GM12878 (cell line): ENCODE measurements around the gene HHIPL1. TPM values are rescaled to one million over a fixed set of nuclear protein-coding genes. Genes with fewer than 3 reads are reported as not detected.
A peak's percentile ranks its signal among the peaks of the same experiment; 100 is the strongest.

Source experiments
- ATAC-seq: fragments of 200-7000 bp; cut with Tn5 transposase; 3 replicates; pipeline ENCODE4 v1.9.1; 2020; ENCODE audit warnings: mild to moderate bottlenecking, moderate library complexity
- BruUV-seq: library from RNA; stranded (reverse); fragments of 400-500 nt; replicated peaks from 2 replicates; lab custom pipeline; 2021; lab: Mats Ljungman, UMichigan
- CTCF ChIA-PET: fragments of 300-600 bp; sonication (Branson Sonifier 250); formaldehyde crosslinking; extraction: SDS; loops from one replicate; lab custom pipeline; 2021; ENCODE audit warnings: inconsistent platforms; lab: Yijun Ruan, JAX
- POLR2A ChIA-PET: fragments of 350-600 bp; formaldehyde crosslinking; extraction: SDS; loops from one replicate; lab custom pipeline; 2021; ENCODE audit warnings: inconsistent platforms; lab: Charles Lee
- RAD21 ChIA-PET: fragments of 300-600 bp; sonication (Branson Sonifier 250); formaldehyde crosslinking; loops from one replicate; lab custom pipeline; 2023; ENCODE audit warnings: antibody characterized with exemption; ENCODE audit not compliant: unreplicated experiment; lab: Charles Lee
- SMC1A ChIA-PET: fragments of 300-600 bp; sonication (Branson Sonifier 250); formaldehyde crosslinking; loops from one replicate; lab custom pipeline; 2023; ENCODE audit not compliant: unreplicated experiment, uncharacterized antibody; lab: Charles Lee
- DNase-seq: peaks from one replicate; pipeline ENCODE4 v3.0.0-alpha.2; 2011; ENCODE audit warnings: low read depth, low spot score
- FAIRE-seq: peaks from 3 replicates; lab custom pipeline; 2011; peaks lifted over from hg19 to GRCh38; lab: Jason Lieb, UNC
- H2AFZ ChIP-seq: 2 replicates; pipeline ENCODE4 v1.6.0; 2011; ENCODE audit warnings: low read depth, low read length, control low read depth; ENCODE audit not compliant: control insufficient read depth
- H3K27ac ChIP-seq: 2 replicates; pipeline ENCODE4 v1.5.1; 2011; ENCODE audit warnings: control low read depth; ENCODE audit not compliant: control insufficient read depth, insufficient read depth
- H3K27me3 ChIP-seq, 2 experiments: replicated peaks in 1 of 2; 2 replicates each; pipeline versions ENCODE4 v1.6.0 to v1.6.1; 2011; ENCODE audit warnings: low read length in 1 of 2; ENCODE audit not compliant: control insufficient read depth in 2 of 2, insufficient read depth in 2 of 2
- H3K36me3 ChIP-seq, 2 experiments: 2 replicates each; pipeline ENCODE4 v1.5.1; 2011; ENCODE audit warnings: low read length in 1 of 2; ENCODE audit not compliant: control insufficient read depth in 2 of 2, insufficient read depth in 2 of 2
- H3K4me1 ChIP-seq: 2 replicates; pipeline ENCODE4 v1.6.1; 2011; ENCODE audit warnings: mild to moderate bottlenecking, low read length, moderate library complexity, mixed read lengths; ENCODE audit not compliant: control insufficient read depth, insufficient read depth
- H3K4me2 ChIP-seq: 2 replicates; pipeline ENCODE4 v1.6.0; 2011; ENCODE audit warnings: control low read depth; ENCODE audit not compliant: control insufficient read depth, insufficient read depth
- H3K4me3 ChIP-seq: fragments of 200-600 bp; sonication (generic); 2 replicates; pipeline ENCODE4 v1.5.1; 2016
- H3K79me2 ChIP-seq: 2 replicates; pipeline ENCODE4 v1.6.0; 2011; ENCODE audit warnings: low read length; ENCODE audit not compliant: control insufficient read depth, insufficient read depth
- H3K9ac ChIP-seq: 2 replicates; pipeline ENCODE4 v1.8.0; 2011; ENCODE audit warnings: low read length, control low read depth, mixed read lengths; ENCODE audit not compliant: control insufficient read depth, insufficient read depth
- H3K9me3 ChIP-seq: replicated peaks from 3 replicates; pipeline ENCODE4 v1.5.1; 2011; ENCODE audit warnings: mild to moderate bottlenecking, low read length; ENCODE audit not compliant: control insufficient read depth, insufficient read depth
- H4K20me1 ChIP-seq: 2 replicates; pipeline ENCODE4 v1.6.0; 2011; ENCODE audit not compliant: control insufficient read depth, insufficient read depth
- CHD1 ChIP-seq: IDR thresholded peaks from 2 replicates; pipeline ENCODE4 v1.6.1; 2012; ENCODE audit warnings: low read depth, low read length, improper control_type of control experiment
- DPF2 ChIP-seq: fragments of 450-650 bp; IDR thresholded peaks from 2 replicates; pipeline ENCODE4 v1.6.1; 2017; ENCODE audit warnings: mild to moderate bottlenecking
- GATAD2B ChIP-seq: fragments of 450-650 bp; conservative IDR thresholded peaks from 2 replicates; pipeline ENCODE4 v1.6.1; 2017; ENCODE audit warnings: low read depth, mild to moderate bottlenecking, moderate library complexity
- IKZF1 ChIP-seq: fragments of 450-650 bp; conservative IDR thresholded peaks from 2 replicates; pipeline ENCODE4 v1.6.1; 2017; ENCODE audit warnings: antibody characterized with exemption, mild to moderate bottlenecking
- LARP7 ChIP-seq: fragments of 450-650 bp; IDR thresholded peaks from 2 replicates; pipeline ENCODE4 v1.6.1; 2017; ENCODE audit warnings: mild to moderate bottlenecking
- MYB ChIP-seq: fragments of 150-350 bp; IDR thresholded peaks from 2 replicates; pipeline ENCODE4 v1.6.1; 2014; ENCODE audit warnings: mild to moderate bottlenecking, low read depth, low read length, borderline replicate concordance
- NFYB ChIP-seq: IDR thresholded peaks from 2 replicates; pipeline ENCODE4 v1.6.1; 2011; ENCODE audit warnings: low read depth, mild to moderate bottlenecking, low read length, improper control_type of control experiment, moderate library complexity; ENCODE audit not compliant: insufficient read depth
- POLR2A ChIP-seq: IDR thresholded peaks from 2 replicates; pipeline ENCODE4 v1.6.1; 2011; ENCODE audit warnings: low read depth, mild to moderate bottlenecking, low read length
- SREBF2 ChIP-seq: IDR thresholded peaks from 2 replicates; pipeline ENCODE4 v1.6.1; 2012; ENCODE audit warnings: mild to moderate bottlenecking, low read length
- ZNF207 ChIP-seq: fragments of 450-650 bp; IDR thresholded peaks from 2 replicates; pipeline ENCODE4 v1.6.1; 2014; ENCODE audit warnings: antibody characterized with exemption, mild to moderate bottlenecking, borderline replicate concordance
- ZNF217 ChIP-seq: fragments of 450-650 bp; IDR thresholded peaks from 2 replicates; pipeline ENCODE4 v1.6.1; 2017; ENCODE audit warnings: antibody characterized with exemption, mild to moderate bottlenecking
- ZNF274 ChIP-seq: IDR thresholded peaks from one replicate; pipeline ENCODE4 v1.8.0; 2011; ENCODE audit not compliant: insufficient read length, insufficient read depth
- WGBS: methylation state at CpG from one replicate; pipeline ENCODE4 v1.1.6; 2016; ENCODE audit warnings: low lambda C conversion rate; ENCODE audit not compliant: insufficient replicate concordance, insufficient coverage; ENCODE audit errors: missing lambda C conversion rate; 5-methylcytosine and 5-hydroxymethylcytosine counted together
- in situ Hi-C: fragments of 300-500 bp; cut with MboI; formaldehyde crosslinking; loops from 9 replicates; pipeline ENCODE4 v1.14.3; 2018; ENCODE audit warnings: mixed read lengths
- intact Hi-C: fragments of 100-400 bp; cut with micrococcal nuclease; formaldehyde crosslinking; loops from one replicate; pipeline ENCODE4 v1.14.2; 2022; ENCODE audit not compliant: unreplicated experiment
- polyA plus RNA-seq, 11 experiments: library from polyadenylated mRNA; depleted of rRNA in 4 of 11; unstranded in 6 of 11; stranded (reverse) in 5 of 11; fragments of >200 nt; fragmentation: Nextera tagmentation in 4 of 11; fragmentation: Illumina TruSeq in 1 of 11; extraction: Ambion mirVana in 4 of 11; extraction: Trizol in 1 of 11; gene quantifications; 1 replicate in 1 of 11; 2 replicates in 10 of 11; pipeline versions ENCODE4 v1.2.1 to v1.2.3, GENCODE V29; 2011 to 2016; ENCODE audit warnings: inconsistent platforms in 2 of 11, missing spikeins in 2 of 11, low read depth in 1 of 11
- total RNA-seq, 4 experiments: library from RNA; depleted of rRNA in 3 of 4; stranded (reverse); fragments of >200 nt in 3 of 4; fragmentation: Illumina TruSeq in 1 of 4; extraction: Trizol in 1 of 4; gene quantifications; 2 replicates each; pipeline versions ENCODE4 v1.2.1 to v1.2.3, GENCODE V29; 2013 to 2021
- TF ChIP-seq, protein P1 (sequence below): fragments of 450-650 bp; IDR thresholded peaks from 2 replicates; pipeline ENCODE4 v1.6.1; 2017; ENCODE audit warnings: mild to moderate bottlenecking
- TF ChIP-seq, protein P2 (sequence below): fragments of 450-650 bp; IDR thresholded peaks from 2 replicates; pipeline ENCODE4 v1.6.1; 2017; ENCODE audit warnings: mild to moderate bottlenecking, moderate library complexity
- TF ChIP-seq, protein P3 (sequence below): fragments of 450-650 bp; conservative IDR thresholded peaks from 2 replicates; pipeline ENCODE4 v1.6.1; 2017; ENCODE audit warnings: mild to moderate bottlenecking, moderate library complexity

HHIPL1 gene
- total and polyA plus RNA-seq, 10 of the 15 experiments (the other 5 are each of a cell fraction or from before 2014, with no cell fraction given) = 0.09 TPM; not detected in 9

DNA sequence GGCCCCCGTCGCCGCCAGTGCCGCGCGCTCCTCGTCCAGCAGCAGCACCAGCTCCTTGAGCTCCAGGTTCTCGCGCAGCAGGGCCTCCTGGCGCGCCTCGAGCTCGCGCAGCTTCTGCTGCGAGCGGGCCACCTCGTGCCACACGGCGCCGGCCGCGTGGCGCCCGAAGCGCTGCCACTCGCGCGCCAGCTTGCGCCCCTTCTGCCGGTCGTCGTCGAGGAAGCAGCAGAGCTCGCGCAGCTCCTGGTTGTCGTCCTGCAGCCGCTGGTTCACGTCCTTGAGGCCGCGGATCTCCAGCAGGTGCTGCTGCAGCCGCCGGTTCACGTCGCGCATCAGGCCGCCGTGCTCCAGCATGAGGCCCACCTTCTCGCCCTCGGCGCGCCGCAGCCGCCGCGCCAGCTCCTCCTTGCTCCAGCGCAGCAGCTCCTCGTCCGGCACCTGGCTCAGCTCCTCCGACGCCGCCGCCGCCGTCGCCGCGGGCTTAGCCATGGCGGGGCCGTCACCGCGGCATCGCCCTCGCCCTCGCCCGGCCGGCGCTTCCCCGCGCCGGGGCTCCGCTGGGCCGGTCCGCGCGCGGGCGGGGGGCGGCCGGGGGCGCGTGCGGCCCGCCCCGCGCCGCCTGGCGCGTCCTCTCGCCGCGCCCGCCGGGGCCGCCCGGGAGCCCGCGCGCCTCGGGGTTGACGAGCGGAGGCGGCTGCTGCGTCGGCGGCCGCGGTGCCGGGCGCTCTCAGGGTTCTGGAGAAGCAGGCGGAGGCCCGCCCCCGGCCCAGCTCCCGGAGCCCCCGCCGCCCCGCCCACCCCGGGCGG, 41.3 kb upstream of the HHIPL1 start, which contains the start of gene CCDC85C:
CCDC85C (minus strand) TSS at position 737 of the 807 bp plus-strand sequence; CDS start at position 489, 248 bp downstream.
- ATAC-seq = no peak
- 0 out of 2 replicates have a peak, but pooled peaks have one; percentile 27 for TF ChIP-seq GATAD2B
- TF ChIP-seq ZNF274 = no peak
- TF ChIP-seq SREBF2 = no peak
- TF ChIP-seq, protein P1, sequence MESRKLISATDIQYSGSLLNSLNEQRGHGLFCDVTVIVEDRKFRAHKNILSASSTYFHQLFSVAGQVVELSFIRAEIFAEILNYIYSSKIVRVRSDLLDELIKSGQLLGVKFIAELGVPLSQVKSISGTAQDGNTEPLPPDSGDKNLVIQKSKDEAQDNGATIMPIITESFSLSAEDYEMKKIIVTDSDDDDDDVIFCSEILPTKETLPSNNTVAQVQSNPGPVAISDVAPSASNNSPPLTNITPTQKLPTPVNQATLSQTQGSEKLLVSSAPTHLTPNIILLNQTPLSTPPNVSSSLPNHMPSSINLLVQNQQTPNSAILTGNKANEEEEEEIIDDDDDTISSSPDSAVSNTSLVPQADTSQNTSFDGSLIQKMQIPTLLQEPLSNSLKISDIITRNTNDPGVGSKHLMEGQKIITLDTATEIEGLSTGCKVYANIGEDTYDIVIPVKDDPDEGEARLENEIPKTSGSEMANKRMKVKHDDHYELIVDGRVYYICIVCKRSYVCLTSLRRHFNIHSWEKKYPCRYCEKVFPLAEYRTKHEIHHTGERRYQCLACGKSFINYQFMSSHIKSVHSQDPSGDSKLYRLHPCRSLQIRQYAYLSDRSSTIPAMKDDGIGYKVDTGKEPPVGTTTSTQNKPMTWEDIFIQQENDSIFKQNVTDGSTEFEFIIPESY = peak; percentile 88; the same call in 1 of the 2 replicates
- no peak for TF ChIP-seq ZNF217
- no peak for TF ChIP-seq CHD1
- peak; percentile 19; the same call in 1 of the 2 replicates for TF ChIP-seq DPF2
- TF ChIP-seq, protein P2, sequence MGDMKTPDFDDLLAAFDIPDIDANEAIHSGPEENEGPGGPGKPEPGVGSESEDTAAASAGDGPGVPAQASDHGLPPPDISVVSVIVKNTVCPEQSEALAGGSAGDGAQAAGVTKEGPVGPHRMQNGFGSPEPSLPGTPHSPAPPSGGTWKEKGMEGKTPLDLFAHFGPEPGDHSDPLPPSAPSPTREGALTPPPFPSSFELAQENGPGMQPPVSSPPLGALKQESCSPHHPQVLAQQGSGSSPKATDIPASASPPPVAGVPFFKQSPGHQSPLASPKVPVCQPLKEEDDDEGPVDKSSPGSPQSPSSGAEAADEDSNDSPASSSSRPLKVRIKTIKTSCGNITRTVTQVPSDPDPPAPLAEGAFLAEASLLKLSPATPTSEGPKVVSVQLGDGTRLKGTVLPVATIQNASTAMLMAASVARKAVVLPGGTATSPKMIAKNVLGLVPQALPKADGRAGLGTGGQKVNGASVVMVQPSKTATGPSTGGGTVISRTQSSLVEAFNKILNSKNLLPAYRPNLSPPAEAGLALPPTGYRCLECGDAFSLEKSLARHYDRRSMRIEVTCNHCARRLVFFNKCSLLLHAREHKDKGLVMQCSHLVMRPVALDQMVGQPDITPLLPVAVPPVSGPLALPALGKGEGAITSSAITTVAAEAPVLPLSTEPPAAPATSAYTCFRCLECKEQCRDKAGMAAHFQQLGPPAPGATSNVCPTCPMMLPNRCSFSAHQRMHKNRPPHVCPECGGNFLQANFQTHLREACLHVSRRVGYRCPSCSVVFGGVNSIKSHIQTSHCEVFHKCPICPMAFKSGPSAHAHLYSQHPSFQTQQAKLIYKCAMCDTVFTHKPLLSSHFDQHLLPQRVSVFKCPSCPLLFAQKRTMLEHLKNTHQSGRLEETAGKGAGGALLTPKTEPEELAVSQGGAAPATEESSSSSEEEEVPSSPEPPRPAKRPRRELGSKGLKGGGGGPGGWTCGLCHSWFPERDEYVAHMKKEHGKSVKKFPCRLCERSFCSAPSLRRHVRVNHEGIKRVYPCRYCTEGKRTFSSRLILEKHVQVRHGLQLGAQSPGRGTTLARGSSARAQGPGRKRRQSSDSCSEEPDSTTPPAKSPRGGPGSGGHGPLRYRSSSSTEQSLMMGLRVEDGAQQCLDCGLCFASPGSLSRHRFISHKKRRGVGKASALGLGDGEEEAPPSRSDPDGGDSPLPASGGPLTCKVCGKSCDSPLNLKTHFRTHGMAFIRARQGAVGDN = peak; percentile 54; the same call in 1 of the 2 replicates
- 0 out of 2 replicates have a peak, but pooled peaks have one; percentile 26 for TF ChIP-seq ZNF207
- peak; percentile 27; the same call in 1 of the 2 replicates for TF ChIP-seq LARP7
- peak; percentile 15 for TF ChIP-seq IKZF1
- peak; percentile 40; the same call in 1 of the 2 replicates for TF ChIP-seq POLR2A
- TF ChIP-seq NFYB = no peak
- TF ChIP-seq, protein P3, sequence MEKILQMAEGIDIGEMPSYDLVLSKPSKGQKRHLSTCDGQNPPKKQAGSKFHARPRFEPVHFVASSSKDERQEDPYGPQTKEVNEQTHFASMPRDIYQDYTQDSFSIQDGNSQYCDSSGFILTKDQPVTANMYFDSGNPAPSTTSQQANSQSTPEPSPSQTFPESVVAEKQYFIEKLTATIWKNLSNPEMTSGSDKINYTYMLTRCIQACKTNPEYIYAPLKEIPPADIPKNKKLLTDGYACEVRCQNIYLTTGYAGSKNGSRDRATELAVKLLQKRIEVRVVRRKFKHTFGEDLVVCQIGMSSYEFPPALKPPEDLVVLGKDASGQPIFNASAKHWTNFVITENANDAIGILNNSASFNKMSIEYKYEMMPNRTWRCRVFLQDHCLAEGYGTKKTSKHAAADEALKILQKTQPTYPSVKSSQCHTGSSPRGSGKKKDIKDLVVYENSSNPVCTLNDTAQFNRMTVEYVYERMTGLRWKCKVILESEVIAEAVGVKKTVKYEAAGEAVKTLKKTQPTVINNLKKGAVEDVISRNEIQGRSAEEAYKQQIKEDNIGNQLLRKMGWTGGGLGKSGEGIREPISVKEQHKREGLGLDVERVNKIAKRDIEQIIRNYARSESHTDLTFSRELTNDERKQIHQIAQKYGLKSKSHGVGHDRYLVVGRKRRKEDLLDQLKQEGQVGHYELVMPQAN = 0 out of 2 replicates have a peak, but pooled peaks have one; percentile 21
- TF ChIP-seq MYB = no peak

More for the DNA sequence above, 41.3 kb upstream of the HHIPL1 start, which contains the start of gene CCDC85C:
- Histone ChIP-seq H3K4me2 (peak within 1 kb of the TSS; percentile 91), H3K36me3 (no peaks in the 10 kb centered on the region), H3K9ac (peak within 1 kb of the TSS; percentile 68), H3K27me3 (no peaks in the 10 kb centered on the region; a peak in 1 of 4 replicates), H3K9me3 (no peaks in the 10 kb centered on the region), H3K4me1 (peaks cover 11% of the 10 kb centered on the region; the same call in 1 of the 2 replicates), H3K4me3 (peak within 1 kb of the TSS; percentile 83), H2AFZ (peak within 1 kb of the TSS; percentile 75), H3K27ac (no peak within 1 kb of the TSS), H3K79me2 (no peaks in the 10 kb centered on the region), H4K20me1 (no peaks in the 10 kb centered on the region)
- CTCF ChIA-PET = interaction anchor here (0.9 kb wide), 1 partner anchor 9 kb away, joined by 3 read pairs; no protein-coding TSS in a partner anchor
- no peak for FAIRE-seq
- in situ Hi-C loops (no loop called here), intact Hi-C loops (loop anchor here (2.0 kb wide), 1 partner anchor 123 kb away; the partner anchor contains the start of genes CCNK and SETD3)
- POLR2A ChIA-PET = interaction anchor here (1.2 to 2.6 kb wide), 3 partner anchors 10 to 123 kb away, joined by 3 to 10 read pairs (median 6); partner anchors contain the start of genes CCNK and SETD3
- no TSS peak for BruUV-seq
- SMC1A ChIA-PET = interaction anchor here (1.8 kb wide), 1 partner anchor 8 kb away, joined by 6 read pairs; no protein-coding TSS in a partner anchor
- RAD21 ChIA-PET = interaction anchor here (1.7 kb wide), 1 partner anchor 9 kb away, joined by 6 read pairs; no protein-coding TSS in a partner anchor
- DNase-seq = no peak
- 52% methylated on average over 33 of the region's 128 CpGs for WGBS
